Measurements from ENCODE around the gene ASB5. TPM values are rescaled to one million over a fixed set of nuclear protein-coding genes. Genes with fewer than 3 reads are reported as not detected.
"Not testable (repeated sequence)": the region's sequence is repeated elsewhere in the genome, so short reads cannot be mapped to it uniquely, and the experiment has no call there.

The ASB5 gene
- total and polyA plus RNA-seq, 2 donors (not counting 1 experiment from before 2014, with no cell fraction given) = not detected

- Histone ChIP-seq H3K9me3 (ENCODE audit: control extremely low read depth in 1 of 3, control insufficient read depth in 2 of 3, insufficient read depth in 1 of 3, low read length in 2 of 3) (no peaks in the 10 kb centered on the region), H3K27ac (ENCODE audit: low read length in 2 of 2) (no peak overlapping the region), H3K4me3 (ENCODE audit: control extremely low read depth in 1 of 5, extremely low read depth in 1 of 5, insufficient read depth in 1 of 5, low read depth in 2 of 5, low read length in 4 of 5) (no peak overlapping the region), H3K4me1 (ENCODE audit: control insufficient read depth in 2 of 2, insufficient read depth in 2 of 2, low read length in 2 of 2) (no peaks in the 10 kb centered on the region), H3K27me3 (replicated peaks in 1 of 4; ENCODE audit: control extremely low read depth in 1 of 4, control insufficient read depth in 3 of 4, insufficient read depth in 4 of 4, low read length in 3 of 4) (no peaks in the 10 kb centered on the region), H3K9ac (ENCODE audit: low read length) (no peak overlapping the region), H3K4me2 (replicated peaks; ENCODE audit: low read depth, low read length, poor library complexity, severe bottlenecking) (no peak overlapping the region), H4K20me1 (ENCODE audit: control insufficient read depth, insufficient read depth, low read length, poor library complexity, severe bottlenecking) (no peaks in the 10 kb centered on the region), H3K79me2 (ENCODE audit: control insufficient read depth, insufficient read depth, low read length) (no peaks in the 10 kb centered on the region), H2AFZ (ENCODE audit: insufficient read depth, low read depth, low read length, poor library complexity, severe bottlenecking) (no peak overlapping the region), H3K36me3 (replicated peaks in 1 of 2; ENCODE audit: control extremely low read depth in 1 of 2, control insufficient read depth in 1 of 2, extremely low read depth in 1 of 2, insufficient read depth in 2 of 2, low read length in 1 of 2) (no peaks in the 10 kb centered on the region)
- ATAC-seq (ENCODE audit: low read depth) = no peak
- H3K4me3 Mint-ChIP-seq = no peak overlapping the region
- ChIA-PET CTCF (interaction anchor here (0.6 to 1.0 kb wide), 3 partner anchors 120 to 264 kb away, joined by 3 read pairs; no protein-coding TSS in a partner anchor), POLR2A (no interaction called here)
- DNase-seq = no peak
- no peak overlapping the region for H3K27ac Mint-ChIP-seq
- no peaks in the 10 kb centered on the region for H3K4me1 Mint-ChIP-seq
- intact Hi-C loops (cut with micrococcal nuclease) = no loop called here
- peaks cover 11% of the 10 kb centered on the region for H3K27me3 Mint-ChIP-seq
- no peak for TF ChIP-seq EZH2 (IDR thresholded peaks at IDR 0.05; ENCODE audit: borderline replicate concordance, insufficient read depth, low read depth, low read length, poor library complexity, severe bottlenecking)
- TF ChIP-seq CTCF (IDR thresholded peaks at IDR 0.05) = no peak
- no CpG with 5 or more reads among the region's 2 CpGs for WGBS (ENCODE audit: insufficient coverage)
- H3K9me3 Mint-ChIP-seq (ENCODE audit: insufficient read depth) = peaks cover 2% of the 10 kb centered on the region
These were observed 51.5 kb downstream of the ASB5 start for GRCh38 chr4:176217510-176217909.

GRCh38 chr4:176212351-176212750, 56.7 kb downstream of the ASB5 start:
- H3K79me2 ChIP-seq (ENCODE audit: control insufficient read depth, insufficient read depth, low read length); H3K27ac ChIP-seq (ENCODE audit: low read length in 2 of 2); H3K36me3 ChIP-seq (replicated peaks in 1 of 2; ENCODE audit: control extremely low read depth in 1 of 2, control insufficient read depth in 1 of 2, extremely low read depth in 1 of 2, insufficient read depth in 2 of 2, low read length in 1 of 2); H2AFZ ChIP-seq (ENCODE audit: insufficient read depth, low read depth, low read length, poor library complexity, severe bottlenecking); CTCF ChIA-PET; H3K4me3 Mint-ChIP-seq; H3K9me3 Mint-ChIP-seq (ENCODE audit: insufficient read depth); POLR2A ChIA-PET; DNase-seq; H4K20me1 ChIP-seq (ENCODE audit: control insufficient read depth, insufficient read depth, low read length, poor library complexity, severe bottlenecking); H3K9ac ChIP-seq (ENCODE audit: low read length); ATAC-seq (ENCODE audit: low read depth); intact Hi-C loops (cut with micrococcal nuclease); H3K4me1 Mint-ChIP-seq; H3K4me1 ChIP-seq (ENCODE audit: control insufficient read depth in 2 of 2, insufficient read depth in 2 of 2, low read length in 2 of 2); H3K4me2 ChIP-seq (replicated peaks; ENCODE audit: low read depth, low read length, poor library complexity, severe bottlenecking); H3K27me3 ChIP-seq (replicated peaks in 1 of 4; ENCODE audit: control extremely low read depth in 1 of 4, control insufficient read depth in 3 of 4, insufficient read depth in 4 of 4, low read length in 3 of 4); H3K4me3 ChIP-seq (ENCODE audit: control extremely low read depth in 1 of 5, extremely low read depth in 1 of 5, insufficient read depth in 1 of 5, low read depth in 2 of 5, low read length in 4 of 5); H3K9me3 ChIP-seq (ENCODE audit: control extremely low read depth in 1 of 3, control insufficient read depth in 2 of 3, insufficient read depth in 1 of 3, low read length in 2 of 3); H3K27ac Mint-ChIP-seq: not testable (repeated sequence)
- 92% methylated on average over 2 of the region's 3 CpGs for WGBS (ENCODE audit: insufficient coverage)
- peaks cover 16% of the 10 kb centered on the region for H3K27me3 Mint-ChIP-seq
